SK-N-SH (cell line): ENCODE measurements around the gene KPNA2. TPM values are rescaled to one million over a fixed set of nuclear protein-coding genes. Genes with fewer than 3 reads are reported as not detected.

Experiments used
- ELF1 ChIP-seq: IDR thresholded peaks from 2 replicates; pipeline ENCODE4 v1.4.0; 2012
- EZH2phosphoT487 ChIP-seq: fragments of 200-600 bp; sonication (generic); IDR thresholded peaks from 2 replicates; pipeline ENCODE4 v1.6.1; 2017; ENCODE audit warnings: low read depth, mixed run types, mild to moderate bottlenecking, antibody characterized with exemption, moderate library complexity, borderline replicate concordance
- FOXM1 ChIP-seq: IDR thresholded peaks from 2 replicates; pipeline ENCODE4 v1.4.0; 2012; ENCODE audit warnings: low read depth, mild to moderate bottlenecking
- GABPA ChIP-seq: IDR thresholded peaks from 2 replicates; pipeline ENCODE4 v1.4.0; 2012; ENCODE audit warnings: low read depth, mild to moderate bottlenecking
- GATA2 ChIP-seq: sonication (generic); formaldehyde crosslinking; IDR thresholded peaks from 2 replicates; pipeline ENCODE4 v1.5.0; 2020; ENCODE audit warnings: mild to moderate bottlenecking, missing genetic modification reagents
- MEF2A ChIP-seq: IDR thresholded peaks from 2 replicates; pipeline ENCODE4 v1.4.0; 2012; ENCODE audit warnings: low read depth, borderline replicate concordance
- MXI1 ChIP-seq: IDR thresholded peaks from 2 replicates; pipeline ENCODE4 v1.6.1; 2012; ENCODE audit warnings: mild to moderate bottlenecking, low read depth, low read length, improper control_type of control experiment
- NFIC ChIP-seq: IDR thresholded peaks from 2 replicates; pipeline ENCODE4 v1.4.0; 2012; ENCODE audit warnings: borderline replicate concordance
- PBX3 ChIP-seq: IDR thresholded peaks from 2 replicates; pipeline ENCODE4; 2012
- RAD21 ChIP-seq: IDR thresholded peaks from 2 replicates; pipeline ENCODE4 v1.6.1; 2012; ENCODE audit warnings: mild to moderate bottlenecking, low read length
- RXRA ChIP-seq: IDR thresholded peaks from 2 replicates; pipeline ENCODE4 v1.4.0; 2012; ENCODE audit warnings: low read depth, mild to moderate bottlenecking, borderline replicate concordance
- TAF1 ChIP-seq: IDR thresholded peaks from 2 replicates; pipeline ENCODE4 v1.6.1; 2012; ENCODE audit warnings: low read depth, mild to moderate bottlenecking, low read length, moderate library complexity, borderline replicate concordance
- TCF12 ChIP-seq: IDR thresholded peaks from 2 replicates; pipeline ENCODE4 v1.4.0; 2012
- USF2 ChIP-seq: fragments of 150-350 bp; IDR thresholded peaks from 2 replicates; pipeline ENCODE4 v1.6.1; 2017; ENCODE audit warnings: antibody characterized with exemption, low read length, low read depth, borderline replicate concordance
- ZBTB33 ChIP-seq: IDR thresholded peaks from 2 replicates; pipeline ENCODE4 v1.4.0; 2012; ENCODE audit warnings: low read depth, borderline replicate concordance
- polyA plus RNA-seq, 3 experiments: library from polyadenylated mRNA; depleted of rRNA; stranded (reverse); fragments of >200 nt; gene quantifications; 2 replicates each; pipeline ENCODE4 v1.2.3, GENCODE V29; 2012
- TF ChIP-seq, protein P1 (sequence below): fragments of 150-350 bp; IDR thresholded peaks from 2 replicates; pipeline ENCODE4 v1.6.1; 2016; ENCODE audit warnings: mild to moderate bottlenecking, low read depth, low read length
- TF ChIP-seq, protein P2 (sequence below): IDR thresholded peaks from 2 replicates; pipeline ENCODE4 v1.4.0; 2012; ENCODE audit warnings: low read depth

Gene KPNA2
- polyA plus RNA-seq, 1 of the 3 experiments (the other 2 are of a cell fraction): 122 TPM

- no peak for TF ChIP-seq FOXM1
- TF ChIP-seq EZH2phosphoT487: no peak
- no peak for TF ChIP-seq GABPA
- 0 out of 2 replicates have a peak, but pooled peaks have one; percentile 18 for TF ChIP-seq ZBTB33
- TF ChIP-seq RXRA: peak; percentile 90
- TF ChIP-seq MEF2A: no peak
- no peak; the same call in 1 of the 2 replicates for TF ChIP-seq MXI1
- TF ChIP-seq, protein P1, sequence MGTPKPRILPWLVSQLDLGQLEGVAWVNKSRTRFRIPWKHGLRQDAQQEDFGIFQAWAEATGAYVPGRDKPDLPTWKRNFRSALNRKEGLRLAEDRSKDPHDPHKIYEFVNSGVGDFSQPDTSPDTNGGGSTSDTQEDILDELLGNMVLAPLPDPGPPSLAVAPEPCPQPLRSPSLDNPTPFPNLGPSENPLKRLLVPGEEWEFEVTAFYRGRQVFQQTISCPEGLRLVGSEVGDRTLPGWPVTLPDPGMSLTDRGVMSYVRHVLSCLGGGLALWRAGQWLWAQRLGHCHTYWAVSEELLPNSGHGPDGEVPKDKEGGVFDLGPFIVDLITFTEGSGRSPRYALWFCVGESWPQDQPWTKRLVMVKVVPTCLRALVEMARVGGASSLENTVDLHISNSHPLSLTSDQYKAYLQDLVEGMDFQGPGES: no peak
- TF ChIP-seq PBX3: peak; percentile 76
- 0 out of 2 replicates have a peak, but pooled peaks have one; percentile 12 for TF ChIP-seq GATA2 (CRISPR knock-in tag)
- no peak for TF ChIP-seq RAD21
- TF ChIP-seq ELF1: no peak
- TF ChIP-seq, protein P2, sequence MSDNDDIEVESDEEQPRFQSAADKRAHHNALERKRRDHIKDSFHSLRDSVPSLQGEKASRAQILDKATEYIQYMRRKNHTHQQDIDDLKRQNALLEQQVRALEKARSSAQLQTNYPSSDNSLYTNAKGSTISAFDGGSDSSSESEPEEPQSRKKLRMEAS: peak; percentile 73
- no peak for TF ChIP-seq TAF1
- TF ChIP-seq USF2: no peak
- peak; percentile 74 for TF ChIP-seq NFIC
- peak; percentile 73 for TF ChIP-seq TCF12
These were observed 40.5 kb upstream of the KPNA2 start (continued) for GRCh38 chr17:67994817-67995569.
